T-helper 2 cell treated with Interferon-gamma antibody and Interleukin-4, amounts not matched to agents 5 μg/mL and 100 μg/mL, for 36 hours (primary cell): ENCODE measurements around the gene CENPE.
"Not testable (repeated sequence)": the region's sequence is repeated elsewhere in the genome, so short reads cannot be mapped to it uniquely, and the experiment has no call there.

Source experiments
- DNase-seq: peaks from one replicate; pipeline ENCODE4 v3.0.0; 2021; ENCODE audit warnings: low spot score
- H3K27ac Mint-ChIP-seq: one replicate; pipeline ENCODE4 v1.8.0; 2021; ENCODE audit warnings: mild to moderate bottlenecking, mixed read lengths
- H3K27me3 Mint-ChIP-seq: one replicate; pipeline ENCODE4 v1.8.0; 2021; ENCODE audit warnings: low read depth, mixed read lengths
- H3K36me3 Mint-ChIP-seq: one replicate; pipeline ENCODE4 v1.8.0; 2021; ENCODE audit warnings: low read depth, mixed read lengths
- H3K4me1 Mint-ChIP-seq: one replicate; pipeline ENCODE4 v1.8.0; 2021; ENCODE audit warnings: low read depth, mixed read lengths
- H3K4me3 Mint-ChIP-seq: one replicate; pipeline ENCODE4 v1.8.0; 2022; ENCODE audit warnings: mild to moderate bottlenecking, moderate library complexity, mixed read lengths
- H3K9me3 Mint-ChIP-seq: one replicate; pipeline ENCODE4 v1.8.0; 2021; ENCODE audit warnings: mixed read lengths

The CENPE gene

GRCh38 chr4:103198111-103198765 lies at the start of gene CENPE:
CENPE (minus strand) TSS chr4:103198343; CDS start chr4:103198319, 24 bp downstream.
- H3K4me1 Mint-ChIP-seq: peaks cover 23% of the 10 kb centered on the region
- peak; percentile 84 for DNase-seq
- H3K9me3 Mint-ChIP-seq: no peaks in the 10 kb centered on the region
- H3K36me3 Mint-ChIP-seq: peaks cover 35% of the 10 kb centered on the region
- H3K4me3 Mint-ChIP-seq: peak within 1 kb of the TSS; percentile 98
- H3K27me3 Mint-ChIP-seq: peaks cover 11% of the 10 kb centered on the region
- H3K27ac Mint-ChIP-seq: peak within 1 kb of the TSS; percentile 100

- Mint-ChIP-seq H3K27ac (no peak overlapping the region), H3K27me3 (no peaks in the 10 kb centered on the region), H3K4me3 (no peak overlapping the region), H3K4me1 (no peaks in the 10 kb centered on the region), H3K9me3 (no peaks in the 10 kb centered on the region), H3K36me3 (no peaks in the 10 kb centered on the region)
- DNase-seq: no peak
Observed at GRCh38 chr4:103244251-103244650, 46.1 kb upstream of the CENPE start.

GRCh38 chr4:103230938-103231337 lies 32.8 kb upstream of the CENPE start:
- H3K27me3 Mint-ChIP-seq, H3K4me1 Mint-ChIP-seq, H3K9me3 Mint-ChIP-seq, H3K4me3 Mint-ChIP-seq, DNase-seq, H3K36me3 Mint-ChIP-seq, H3K27ac Mint-ChIP-seq: not testable (repeated sequence)

GRCh38 chr4:103223556-103223955 lies 25.4 kb upstream of the CENPE start:
- H3K9me3 Mint-ChIP-seq, DNase-seq, H3K4me1 Mint-ChIP-seq, H3K4me3 Mint-ChIP-seq, H3K27ac Mint-ChIP-seq, H3K36me3 Mint-ChIP-seq: not testable (repeated sequence)
- H3K27me3 Mint-ChIP-seq: peaks cover 33% of the 10 kb centered on the region

- no peak overlapping the region for H3K27ac Mint-ChIP-seq
- peaks cover 37% of the 10 kb centered on the region for H3K27me3 Mint-ChIP-seq
Observed at GRCh38 chr4:103207673-103208072, 9.5 kb upstream of the CENPE start.

GRCh38 chr4:103204111-103204510 lies 6.0 kb upstream of the CENPE start:
- Mint-ChIP-seq H3K36me3 (no peaks in the 10 kb centered on the region), H3K9me3 (no peaks in the 10 kb centered on the region)
- DNase-seq: no peak

More at GRCh38 chr4:103207673-103208072, 9.5 kb upstream of the CENPE start:
- Mint-ChIP-seq H3K9me3 (no peaks in the 10 kb centered on the region), H3K4me1 (peaks cover 8% of the 10 kb centered on the region), H3K4me3 (no peak overlapping the region), H3K36me3 (no peaks in the 10 kb centered on the region)
- DNase-seq: no peak

GRCh38 chr4:103201724-103202123 lies 3.6 kb upstream of the CENPE start:
- no peaks in the 10 kb centered on the region for H3K9me3 Mint-ChIP-seq
- H3K4me3 Mint-ChIP-seq: no peak overlapping the region
- DNase-seq: no peak
- H3K27me3 Mint-ChIP-seq: peaks cover 26% of the 10 kb centered on the region
- no peak overlapping the region for H3K27ac Mint-ChIP-seq
- H3K4me1 Mint-ChIP-seq: peaks cover 12% of the 10 kb centered on the region
- peaks cover 8% of the 10 kb centered on the region for H3K36me3 Mint-ChIP-seq

More at GRCh38 chr4:103204111-103204510, 6.0 kb upstream of the CENPE start:
- Mint-ChIP-seq H3K27ac (no peak overlapping the region), H3K4me1 (peaks cover 5% of the 10 kb centered on the region), H3K4me3 (no peak overlapping the region), H3K27me3 (peaks cover 36% of the 10 kb centered on the region)

GRCh38 chr4:103201253-103201652 lies 3.1 kb upstream of the CENPE start:
- DNase-seq: no peak
- Mint-ChIP-seq H3K9me3 (no peaks in the 10 kb centered on the region), H3K27me3 (peaks cover 26% of the 10 kb centered on the region)

GRCh38 chr4:103199009-103199408 lies 866 bp upstream of the CENPE start:
- no peak for DNase-seq
- Mint-ChIP-seq H3K4me1 (peaks cover 23% of the 10 kb centered on the region), H3K9me3 (no peaks in the 10 kb centered on the region), H3K27me3 (peaks cover 16% of the 10 kb centered on the region), H3K4me3 (peak overlapping the region; percentile 98), H3K27ac (peak overlapping the region; percentile 100), H3K36me3 (peaks cover 28% of the 10 kb centered on the region)

More at GRCh38 chr4:103201253-103201652, 3.1 kb upstream of the CENPE start:
- Mint-ChIP-seq H3K4me1 (peaks cover 13% of the 10 kb centered on the region), H3K4me3 (no peak overlapping the region), H3K36me3 (peaks cover 10% of the 10 kb centered on the region), H3K27ac (no peak overlapping the region)

- Mint-ChIP-seq H3K4me1 (peaks cover 23% of the 10 kb centered on the region), H3K4me3 (peak overlapping the region; percentile 98), H3K9me3 (no peaks in the 10 kb centered on the region), H3K27ac (peak overlapping the region; percentile 100), H3K27me3 (peaks cover 8% of the 10 kb centered on the region), H3K36me3 (peaks cover 38% of the 10 kb centered on the region)
- DNase-seq: peak; percentile 8
Observed at GRCh38 chr4:103197765-103198110, 405 bp downstream of the CENPE start.

- H3K27ac Mint-ChIP-seq: no peak overlapping the region
- H3K4me3 Mint-ChIP-seq: no peak overlapping the region
Observed at GRCh38 chr4:103193457-103193856, 4.7 kb downstream of the CENPE start.

GRCh38 chr4:103171006-103171405 lies 27.1 kb downstream of the CENPE start:
- Mint-ChIP-seq H3K4me1 (peaks cover 20% of the 10 kb centered on the region), H3K36me3 (peaks cover 80% of the 10 kb centered on the region), H3K9me3 (peaks cover 32% of the 10 kb centered on the region), H3K4me3 (no peak overlapping the region), H3K27me3 (no peaks in the 10 kb centered on the region), H3K27ac (no peak overlapping the region)
- no peak for DNase-seq

More at GRCh38 chr4:103193457-103193856, 4.7 kb downstream of the CENPE start:
- no peaks in the 10 kb centered on the region for H3K27me3 Mint-ChIP-seq
- no peak for DNase-seq
- H3K36me3 Mint-ChIP-seq: peaks cover 77% of the 10 kb centered on the region
- peaks cover 29% of the 10 kb centered on the region for H3K4me1 Mint-ChIP-seq
- peaks cover 6% of the 10 kb centered on the region for H3K9me3 Mint-ChIP-seq

GRCh38 chr4:103169750-103170149 lies 28.4 kb downstream of the CENPE start:
- Mint-ChIP-seq H3K9me3 (peaks cover 32% of the 10 kb centered on the region), H3K4me1 (peaks cover 20% of the 10 kb centered on the region), H3K36me3 (peaks cover 78% of the 10 kb centered on the region)
- H3K27ac Mint-ChIP-seq, DNase-seq, H3K4me3 Mint-ChIP-seq, H3K27me3 Mint-ChIP-seq: not testable (repeated sequence)

- no peak for DNase-seq
- Mint-ChIP-seq H3K27ac (no peak overlapping the region), H3K9me3 (peaks cover 32% of the 10 kb centered on the region), H3K36me3 (peaks cover 74% of the 10 kb centered on the region), H3K4me3 (no peak overlapping the region), H3K4me1 (peaks cover 20% of the 10 kb centered on the region), H3K27me3 (no peaks in the 10 kb centered on the region)
Observed at GRCh38 chr4:103168993-103169392, 29.1 kb downstream of the CENPE start.

- Mint-ChIP-seq H3K27ac (no peak overlapping the region), H3K27me3 (no peaks in the 10 kb centered on the region), H3K4me1 (peaks cover 8% of the 10 kb centered on the region), H3K9me3 (no peaks in the 10 kb centered on the region), H3K36me3 (peaks cover 44% of the 10 kb centered on the region), H3K4me3 (no peak overlapping the region)
- no peak for DNase-seq
Observed at GRCh38 chr4:103162176-103162575, 36.0 kb downstream of the CENPE start.
